Gastroesophageal sphincter (tissue), 3 donors: ENCODE data around the gene DCST1.
A peak's percentile ranks its signal among the peaks of the same experiment; 100 is the strongest.

Experiments used
- POLR2AphosphoS5 ChIP-seq: sonication (generic); formaldehyde crosslinking; IDR thresholded peaks from one replicate; pipeline ENCODE4 v1.6.1; 2017; ENCODE audit warnings: antibody characterized with exemption
- TF ChIP-seq, protein P1 (sequence below), 4 experiments: fragments of 200-600 bp in 2 of 4; fragments of 450-650 bp in 2 of 4; sonication (generic) in 1 of 4; IDR thresholded peaks; one replicate each; pipeline ENCODE4 v1.5.1; 2017 to 2019; ENCODE audit warnings: antibody characterized with exemption in 4 of 4, mild to moderate bottlenecking in 2 of 4, moderate library complexity in 2 of 4

DNA sequence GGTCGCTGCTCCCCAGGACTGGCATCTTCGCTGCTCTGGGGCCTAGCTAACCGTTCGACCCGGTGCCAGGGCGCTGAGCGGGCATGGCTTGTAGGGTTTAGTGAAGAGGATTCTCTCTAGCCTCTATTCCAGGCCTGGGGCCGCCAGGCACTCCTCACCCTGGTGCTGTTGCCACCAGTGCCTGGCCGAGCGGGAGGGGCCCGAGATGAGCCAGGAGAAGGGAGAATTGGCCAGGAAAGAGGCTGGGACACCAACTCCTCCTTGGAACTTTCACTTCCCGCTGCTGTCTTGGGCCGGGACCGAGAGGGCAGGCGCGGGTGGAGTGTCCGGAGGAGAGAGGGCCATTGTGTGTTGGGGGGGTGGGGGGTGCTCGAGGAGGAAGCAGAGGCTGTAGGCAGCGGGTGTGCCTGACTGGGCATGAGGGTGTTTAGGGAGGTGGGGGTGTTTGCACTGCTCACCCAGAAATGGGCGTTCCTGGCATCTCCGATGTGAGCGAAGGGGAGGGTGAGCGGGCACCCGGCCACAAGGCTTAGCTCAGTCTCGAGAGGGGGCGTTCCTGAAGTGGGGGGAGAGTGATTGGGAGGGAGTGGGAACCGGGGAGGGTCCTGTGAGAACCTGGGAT is 18.3 kb downstream of the DCST1 start:
- TF ChIP-seq, protein P1, sequence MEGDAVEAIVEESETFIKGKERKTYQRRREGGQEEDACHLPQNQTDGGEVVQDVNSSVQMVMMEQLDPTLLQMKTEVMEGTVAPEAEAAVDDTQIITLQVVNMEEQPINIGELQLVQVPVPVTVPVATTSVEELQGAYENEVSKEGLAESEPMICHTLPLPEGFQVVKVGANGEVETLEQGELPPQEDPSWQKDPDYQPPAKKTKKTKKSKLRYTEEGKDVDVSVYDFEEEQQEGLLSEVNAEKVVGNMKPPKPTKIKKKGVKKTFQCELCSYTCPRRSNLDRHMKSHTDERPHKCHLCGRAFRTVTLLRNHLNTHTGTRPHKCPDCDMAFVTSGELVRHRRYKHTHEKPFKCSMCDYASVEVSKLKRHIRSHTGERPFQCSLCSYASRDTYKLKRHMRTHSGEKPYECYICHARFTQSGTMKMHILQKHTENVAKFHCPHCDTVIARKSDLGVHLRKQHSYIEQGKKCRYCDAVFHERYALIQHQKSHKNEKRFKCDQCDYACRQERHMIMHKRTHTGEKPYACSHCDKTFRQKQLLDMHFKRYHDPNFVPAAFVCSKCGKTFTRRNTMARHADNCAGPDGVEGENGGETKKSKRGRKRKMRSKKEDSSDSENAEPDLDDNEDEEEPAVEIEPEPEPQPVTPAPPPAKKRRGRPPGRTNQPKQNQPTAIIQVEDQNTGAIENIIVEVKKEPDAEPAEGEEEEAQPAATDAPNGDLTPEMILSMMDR (IDR thresholded peaks at IDR 0.05), result peak in 1 of 4 experiments; percentile 1
- TF ChIP-seq POLR2AphosphoS5, result peak; percentile 7
